ENCODE results near the gene MVK. TPM values are rescaled to one million over a fixed set of nuclear protein-coding genes. Genes with fewer than 3 reads are reported as not detected.

MVK gene
- total and polyA plus RNA-seq, 2 of the 4 experiments (the other 2 are of a cell fraction): 6.6 to 11.5 TPM

DNA sequence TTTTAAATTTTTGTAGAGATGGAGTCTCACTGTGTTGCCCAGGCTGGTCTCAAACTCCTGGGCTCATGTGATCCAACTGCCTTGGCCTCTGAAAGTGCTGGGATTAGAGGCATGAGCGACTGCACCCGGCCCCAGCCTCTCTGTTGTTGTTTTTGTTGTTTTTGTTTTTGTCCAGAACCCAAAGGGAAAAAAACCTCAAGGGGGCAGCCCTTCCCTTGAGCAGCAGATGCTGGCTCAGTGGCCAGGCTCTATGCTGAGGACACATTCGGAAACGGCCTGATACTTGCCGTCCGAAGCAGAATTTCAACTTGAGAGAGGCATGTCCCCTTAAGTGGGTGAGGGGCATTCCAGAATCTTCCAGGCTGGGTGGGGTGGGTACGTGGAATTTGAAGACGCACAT lies 6.7 kb downstream of the MVK start:
- no peaks in the 10 kb centered on the region for H4K20me1 ChIP-seq (ENCODE audit: insufficient read depth, low read length)
- no peak overlapping the region for H3K14ac ChIP-seq (replicated peaks; ENCODE audit: low read depth, low read length)
- no peak overlapping the region for H2AK9ac ChIP-seq (replicated peaks; ENCODE audit: low read depth, low read length, poor library complexity)
- no peak overlapping the region for H2BK120ac ChIP-seq (ENCODE audit: low read depth, low read length)
- in situ Hi-C loops (cut with MboI; ENCODE audit: low sequenced_read_pairs): no loop called here
- H3K9ac ChIP-seq (ENCODE audit: low read depth, low read length): no peak overlapping the region
- no peak overlapping the region for H2AFZ ChIP-seq (replicated peaks; ENCODE audit: low read length, poor library complexity)
- TF ChIP-seq CEBPB (IDR thresholded peaks at IDR 0.05; ENCODE audit: low read depth, low read length): no peak
- TF ChIP-seq, protein P1, sequence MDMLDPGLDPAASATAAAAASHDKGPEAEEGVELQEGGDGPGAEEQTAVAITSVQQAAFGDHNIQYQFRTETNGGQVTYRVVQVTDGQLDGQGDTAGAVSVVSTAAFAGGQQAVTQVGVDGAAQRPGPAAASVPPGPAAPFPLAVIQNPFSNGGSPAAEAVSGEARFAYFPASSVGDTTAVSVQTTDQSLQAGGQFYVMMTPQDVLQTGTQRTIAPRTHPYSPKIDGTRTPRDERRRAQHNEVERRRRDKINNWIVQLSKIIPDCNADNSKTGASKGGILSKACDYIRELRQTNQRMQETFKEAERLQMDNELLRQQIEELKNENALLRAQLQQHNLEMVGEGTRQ (IDR thresholded peaks at IDR 0.05; ENCODE audit: low read depth, low read length): no peak
- TF ChIP-seq SMC3 (IDR thresholded peaks at IDR 0.05; ENCODE audit: low read depth, low read length): no peak
- TF ChIP-seq, protein P2, sequence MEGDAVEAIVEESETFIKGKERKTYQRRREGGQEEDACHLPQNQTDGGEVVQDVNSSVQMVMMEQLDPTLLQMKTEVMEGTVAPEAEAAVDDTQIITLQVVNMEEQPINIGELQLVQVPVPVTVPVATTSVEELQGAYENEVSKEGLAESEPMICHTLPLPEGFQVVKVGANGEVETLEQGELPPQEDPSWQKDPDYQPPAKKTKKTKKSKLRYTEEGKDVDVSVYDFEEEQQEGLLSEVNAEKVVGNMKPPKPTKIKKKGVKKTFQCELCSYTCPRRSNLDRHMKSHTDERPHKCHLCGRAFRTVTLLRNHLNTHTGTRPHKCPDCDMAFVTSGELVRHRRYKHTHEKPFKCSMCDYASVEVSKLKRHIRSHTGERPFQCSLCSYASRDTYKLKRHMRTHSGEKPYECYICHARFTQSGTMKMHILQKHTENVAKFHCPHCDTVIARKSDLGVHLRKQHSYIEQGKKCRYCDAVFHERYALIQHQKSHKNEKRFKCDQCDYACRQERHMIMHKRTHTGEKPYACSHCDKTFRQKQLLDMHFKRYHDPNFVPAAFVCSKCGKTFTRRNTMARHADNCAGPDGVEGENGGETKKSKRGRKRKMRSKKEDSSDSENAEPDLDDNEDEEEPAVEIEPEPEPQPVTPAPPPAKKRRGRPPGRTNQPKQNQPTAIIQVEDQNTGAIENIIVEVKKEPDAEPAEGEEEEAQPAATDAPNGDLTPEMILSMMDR (conservative IDR thresholded peaks at IDR 0.05; ENCODE audit: low read depth, low read length): no peak
- TF ChIP-seq RCOR1 (IDR thresholded peaks at IDR 0.05; ENCODE audit: insufficient replicate concordance, low read length): no peak
- no peak for TF ChIP-seq NFE2L2 (IDR thresholded peaks at IDR 0.05; ENCODE audit: low read depth, low read length)
- TF ChIP-seq FOS (IDR thresholded peaks at IDR 0.05; ENCODE audit: low read depth, low read length): no peak
- no peak for TF ChIP-seq MAZ (IDR thresholded peaks at IDR 0.05; ENCODE audit: borderline replicate concordance, low read depth, low read length)
- TF ChIP-seq RFX5 (IDR thresholded peaks at IDR 0.05; ENCODE audit: low read depth, low read length): no peak
- no peak for TF ChIP-seq CHD1 (IDR thresholded peaks at IDR 0.05; ENCODE audit: low read depth, low read length)
- TF ChIP-seq, protein P3, sequence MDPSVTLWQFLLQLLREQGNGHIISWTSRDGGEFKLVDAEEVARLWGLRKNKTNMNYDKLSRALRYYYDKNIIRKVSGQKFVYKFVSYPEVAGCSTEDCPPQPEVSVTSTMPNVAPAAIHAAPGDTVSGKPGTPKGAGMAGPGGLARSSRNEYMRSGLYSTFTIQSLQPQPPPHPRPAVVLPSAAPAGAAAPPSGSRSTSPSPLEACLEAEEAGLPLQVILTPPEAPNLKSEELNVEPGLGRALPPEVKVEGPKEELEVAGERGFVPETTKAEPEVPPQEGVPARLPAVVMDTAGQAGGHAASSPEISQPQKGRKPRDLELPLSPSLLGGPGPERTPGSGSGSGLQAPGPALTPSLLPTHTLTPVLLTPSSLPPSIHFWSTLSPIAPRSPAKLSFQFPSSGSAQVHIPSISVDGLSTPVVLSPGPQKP (IDR thresholded peaks at IDR 0.05; ENCODE audit: borderline replicate concordance, low read depth, low read length): no peak
- TF ChIP-seq BHLHE40 (IDR thresholded peaks at IDR 0.05; ENCODE audit: low read depth, low read length): no peak
- no peak for TF ChIP-seq RAD21 (IDR thresholded peaks at IDR 0.05; ENCODE audit: low read length)
- TF ChIP-seq MXI1 (IDR thresholded peaks at IDR 0.05; ENCODE audit: borderline replicate concordance, low read depth, low read length): no peak
- TF ChIP-seq POLR2A (IDR thresholded peaks at IDR 0.05; ENCODE audit: low read depth, low read length): no peak
- no peak for TF ChIP-seq MAFK (IDR thresholded peaks at IDR 0.05; ENCODE audit: low read depth, low read length)
- DNase-seq (no peak), ATAC-seq (ENCODE audit: low read depth) (no peak)
- no TSS peak for BruUV-seq (replicated peaks)
- intact Hi-C loops (cut with micrococcal nuclease): no loop called here
- no peak overlapping the region for H3K4me3 ChIP-seq (ENCODE audit: insufficient read depth, low read depth, low read length)
- no peak overlapping the region for H2AK5ac ChIP-seq (ENCODE audit: low read depth, low read length)
- dilution Hi-C loops (cut with HindIII; ENCODE audit: low sequenced_read_pairs, unreplicated experiment): no loop called here
- no peaks in the 10 kb centered on the region for H3K4me1 ChIP-seq (ENCODE audit: control insufficient read depth, insufficient read depth, low read length)
- 81% methylated on average over 5 of the region's 8 CpGs; no CpG with 5 or more reads in 1 of the 2 experiments for WGBS, 2 experiments (ENCODE audit: extremely low coverage in 2 of 2, insufficient read length in 1 of 2)
- H3K79me1 ChIP-seq (ENCODE audit: low read depth in 1 of 2, low read length in 2 of 2): no peaks in the 10 kb centered on the region; a peak in 1 of 4 replicates
- no peak overlapping the region for H3K18ac ChIP-seq (ENCODE audit: low read depth, low read length)
- 0 out of 2 replicates have a peak, but pooled peaks cover 6% of the 10 kb centered on the region for H3K9me1 ChIP-seq (ENCODE audit: insufficient read depth, low read length)
- no peak overlapping the region for H2BK15ac ChIP-seq (ENCODE audit: low read depth, low read length)
- no peak overlapping the region for H3K23ac ChIP-seq (ENCODE audit: low read depth, low read length)
- H4K91ac ChIP-seq (ENCODE audit: insufficient read depth, low read depth, low read length): no peak overlapping the region
- no peak overlapping the region for H2BK5ac ChIP-seq (ENCODE audit: low read depth, low read length, poor library complexity, severe bottlenecking)
- H2BK20ac ChIP-seq (ENCODE audit: low read depth, low read length): no peak overlapping the region
- no peaks in the 10 kb centered on the region for H3K9me3 ChIP-seq (ENCODE audit: control insufficient read depth, insufficient read depth, low read length)
- H3K4ac ChIP-seq (ENCODE audit: low read depth, low read length): no peak overlapping the region
- no peak overlapping the region for H4K5ac ChIP-seq (ENCODE audit: low read depth, low read length)
- H3K56ac ChIP-seq (ENCODE audit: extremely low read depth, insufficient read depth, low read length): no peak overlapping the region
- no peaks in the 10 kb centered on the region for H3K27me3 ChIP-seq (ENCODE audit: control insufficient read depth, insufficient read depth, low read length)
- ChIA-PET POLR2A (ENCODE audit: unreplicated experiment) (no interaction called here), CTCF (no interaction called here)
- H3K36me3 ChIP-seq (ENCODE audit: control insufficient read depth, insufficient read depth, low read length): peaks cover 11% of the 10 kb centered on the region
- H4K8ac ChIP-seq (ENCODE audit: low read depth in 2 of 2, low read length in 2 of 2): no peak overlapping the region
- H3K4me2 ChIP-seq (ENCODE audit: low read depth, low read length): no peak overlapping the region
- no peak overlapping the region for H3K27ac ChIP-seq (ENCODE audit: insufficient read depth, low read length)
